ENCODE results near the gene SOX5.

SOX5 gene

DNA sequence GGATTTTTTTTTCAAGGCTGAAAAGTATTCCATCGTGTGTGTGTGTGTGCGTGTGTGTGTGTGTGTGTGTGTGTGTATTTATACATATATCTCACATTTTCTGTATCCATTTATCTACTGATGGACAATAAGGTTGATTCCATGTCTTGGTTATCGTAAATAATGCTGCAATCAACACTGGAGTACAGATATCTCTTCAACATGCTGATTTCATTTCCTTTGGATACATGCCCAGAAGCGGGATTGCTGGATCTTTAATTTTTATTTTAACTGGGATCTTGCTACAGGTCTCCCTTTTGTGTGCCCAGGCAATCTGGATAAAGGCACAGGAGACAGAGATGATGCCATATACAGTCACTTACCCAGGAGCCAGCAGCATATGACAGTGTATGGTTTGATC, 338.1 kb downstream of the SOX5 start:
- H3K36me3 ChIP-seq (ENCODE audit: control insufficient read depth in 1 of 2, insufficient read depth in 2 of 2, low read depth in 1 of 2, low read length in 2 of 2), result no peaks in the 10 kb centered on the region
- H2AK5ac ChIP-seq (ENCODE audit: low read length, severe bottlenecking), result no peak overlapping the region
- no peak overlapping the region for H4K91ac ChIP-seq (ENCODE audit: low read length)
- H3K27ac ChIP-seq (ENCODE audit: low read length, poor library complexity, severe bottlenecking), result no peak overlapping the region
- H4K8ac ChIP-seq (ENCODE audit: low read length), result no peak overlapping the region
- no peak overlapping the region for H3K23ac ChIP-seq (ENCODE audit: low read length in 2 of 2)
- no peak overlapping the region for H2BK15ac ChIP-seq (ENCODE audit: low read depth, poor library complexity, severe bottlenecking)
- H3K4me3 ChIP-seq (ENCODE audit: insufficient read depth in 1 of 2, low read depth in 1 of 2, low read length in 2 of 2), result no peak overlapping the region
- no peak overlapping the region for H2BK12ac ChIP-seq (ENCODE audit: low read length in 2 of 2)
- H3K4me2 ChIP-seq (ENCODE audit: low read length, poor library complexity, severe bottlenecking), result no peak overlapping the region
- H2AFZ ChIP-seq (ENCODE audit: low read depth, low read length), result no peak overlapping the region
- no peaks in the 10 kb centered on the region for H3K79me1 ChIP-seq (replicated peaks; ENCODE audit: low read length, poor library complexity, severe bottlenecking)
- WGBS, result 91% methylated on average over 2 of the region's 4 CpGs
- H3K18ac ChIP-seq (ENCODE audit: low read depth in 1 of 2, low read length in 2 of 2), result no peak overlapping the region
- peak; percentile 22 for DNase-seq
- no peak overlapping the region for H3K9ac ChIP-seq (ENCODE audit: low read length)
- H2BK5ac ChIP-seq (ENCODE audit: low read depth, low read length, poor library complexity, severe bottlenecking), result no peak overlapping the region
- no peak overlapping the region for H2BK120ac ChIP-seq (ENCODE audit: low read depth, low read length)
- H3K4ac ChIP-seq (ENCODE audit: low read depth in 1 of 2, low read length in 2 of 2), result no peak overlapping the region
- H3K14ac ChIP-seq (ENCODE audit: low read length in 2 of 2), result no peak overlapping the region
- H3K27me3 ChIP-seq (ENCODE audit: control insufficient read depth in 1 of 2, insufficient read depth in 1 of 2, low read length in 2 of 2), result no peaks in the 10 kb centered on the region
- no peaks in the 10 kb centered on the region for H3K4me1 ChIP-seq (ENCODE audit: control insufficient read depth, insufficient read depth, low read depth, low read length)
- H3K9me3 ChIP-seq (ENCODE audit: control insufficient read depth, low read length), result peaks cover 3% of the 10 kb centered on the region

DNA sequence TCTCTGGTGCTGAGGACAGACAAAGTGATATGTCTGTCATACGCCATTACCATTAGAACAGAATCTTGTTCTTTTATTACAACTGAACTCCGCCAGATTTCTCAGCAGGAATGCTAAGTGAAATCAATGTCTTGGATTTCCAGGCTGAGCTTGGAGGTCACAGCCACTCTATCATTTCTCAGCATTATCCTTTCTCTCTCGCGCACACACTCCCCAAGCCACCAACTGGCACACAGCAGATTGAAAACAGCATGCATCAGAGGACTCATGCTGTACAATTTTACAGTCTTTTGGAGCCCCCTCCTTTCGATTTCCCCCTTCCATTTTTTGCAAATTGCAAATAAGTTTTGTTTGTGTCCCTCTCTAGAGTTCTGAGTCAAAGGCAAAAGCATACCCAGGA, 348.6 kb downstream of the SOX5 start:
- no peak overlapping the region for H2BK15ac ChIP-seq (ENCODE audit: low read depth, poor library complexity, severe bottlenecking)
- no peak overlapping the region for H3K23ac ChIP-seq (ENCODE audit: low read length in 2 of 2)
- no peak overlapping the region for H3K4me2 ChIP-seq (ENCODE audit: low read length, poor library complexity, severe bottlenecking)
- H3K36me3 ChIP-seq (ENCODE audit: control insufficient read depth in 1 of 2, insufficient read depth in 2 of 2, low read depth in 1 of 2, low read length in 2 of 2), result no peaks in the 10 kb centered on the region
- H3K79me1 ChIP-seq (replicated peaks; ENCODE audit: low read length, poor library complexity, severe bottlenecking), result no peaks in the 10 kb centered on the region
- no peak overlapping the region for H2AFZ ChIP-seq (ENCODE audit: low read depth, low read length)
- H2BK12ac ChIP-seq (ENCODE audit: low read length in 2 of 2), result no peak overlapping the region
- no peak overlapping the region for H3K18ac ChIP-seq (ENCODE audit: low read depth in 1 of 2, low read length in 2 of 2)
- H2BK120ac ChIP-seq (ENCODE audit: low read depth, low read length), result no peak overlapping the region
- no peak overlapping the region for H3K9ac ChIP-seq (ENCODE audit: low read length)
- H3K9me3 ChIP-seq (ENCODE audit: control insufficient read depth, low read length), result peaks cover 62% of the 10 kb centered on the region
- no peak overlapping the region for H2AK5ac ChIP-seq (ENCODE audit: low read length, severe bottlenecking)
- H3K4me1 ChIP-seq (ENCODE audit: control insufficient read depth, insufficient read depth, low read depth, low read length), result no peaks in the 10 kb centered on the region
- H3K14ac ChIP-seq (ENCODE audit: low read length in 2 of 2), result no peak overlapping the region
- peak overlapping the region in 1 of 2 experiments; percentile 7 for H3K4me3 ChIP-seq (ENCODE audit: insufficient read depth in 1 of 2, low read depth in 1 of 2, low read length in 2 of 2)
- no peak overlapping the region for H2BK5ac ChIP-seq (ENCODE audit: low read depth, low read length, poor library complexity, severe bottlenecking)
- WGBS, result 94% methylated on average over 5 of the region's 5 CpGs
- H3K27ac ChIP-seq (ENCODE audit: low read length, poor library complexity, severe bottlenecking), result no peak overlapping the region
- no peak overlapping the region for H4K91ac ChIP-seq (ENCODE audit: low read length)
- DNase-seq, result no peak
- no peak overlapping the region for H3K4ac ChIP-seq (ENCODE audit: low read depth in 1 of 2, low read length in 2 of 2)
- H4K8ac ChIP-seq (ENCODE audit: low read length), result no peak overlapping the region
- no peaks in the 10 kb centered on the region for H3K27me3 ChIP-seq (ENCODE audit: control insufficient read depth in 1 of 2, insufficient read depth in 1 of 2, low read length in 2 of 2)

DNA sequence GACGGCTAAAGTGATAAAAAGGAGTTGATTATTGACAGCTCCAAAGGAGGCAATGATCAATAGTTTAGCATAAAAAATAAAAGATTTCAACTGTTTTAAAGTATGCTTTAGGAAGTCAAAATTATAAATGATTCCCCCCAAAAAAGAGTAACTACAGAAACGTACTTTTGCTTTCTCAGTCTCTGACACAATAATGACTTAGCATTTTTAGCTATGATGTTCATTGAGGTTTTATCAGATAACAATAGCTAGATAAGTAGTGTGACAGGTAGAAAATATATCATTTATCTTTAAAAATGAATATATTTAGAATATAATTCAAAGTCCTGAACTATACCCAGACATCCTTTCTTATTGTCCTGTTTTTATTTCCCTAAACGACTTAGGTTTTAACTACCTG, 352.9 kb downstream of the SOX5 start:
- no peak overlapping the region for H3K23ac ChIP-seq (ENCODE audit: low read length in 2 of 2)
- no peak for DNase-seq
- no peak overlapping the region for H2AK5ac ChIP-seq (ENCODE audit: low read length, severe bottlenecking)
- no peak overlapping the region for H3K9ac ChIP-seq (ENCODE audit: low read length)
- no peak overlapping the region for H3K14ac ChIP-seq (ENCODE audit: low read length in 2 of 2)
- H3K4me3 ChIP-seq (ENCODE audit: insufficient read depth in 1 of 2, low read depth in 1 of 2, low read length in 2 of 2), result no peak overlapping the region
- H2BK5ac ChIP-seq (ENCODE audit: low read depth, low read length, poor library complexity, severe bottlenecking), result no peak overlapping the region
- no peak overlapping the region for H2BK15ac ChIP-seq (ENCODE audit: low read depth, poor library complexity, severe bottlenecking)
- no peak overlapping the region for H4K91ac ChIP-seq (ENCODE audit: low read length)
- H4K8ac ChIP-seq (ENCODE audit: low read length), result no peak overlapping the region
- H2BK120ac ChIP-seq (ENCODE audit: low read depth, low read length), result no peak overlapping the region
- H3K79me1 ChIP-seq (replicated peaks; ENCODE audit: low read length, poor library complexity, severe bottlenecking), result no peaks in the 10 kb centered on the region
- WGBS, result 83% methylated on average over 1 of the region's 3 CpGs
- no peak overlapping the region for H2AFZ ChIP-seq (ENCODE audit: low read depth, low read length)
- peaks cover 54% of the 10 kb centered on the region for H3K9me3 ChIP-seq (ENCODE audit: control insufficient read depth, low read length)
- no peak overlapping the region for H3K18ac ChIP-seq (ENCODE audit: low read depth in 1 of 2, low read length in 2 of 2)
- H3K4ac ChIP-seq (ENCODE audit: low read depth in 1 of 2, low read length in 2 of 2), result no peak overlapping the region
- H3K4me1 ChIP-seq (ENCODE audit: control insufficient read depth, insufficient read depth, low read depth, low read length), result no peaks in the 10 kb centered on the region
- no peaks in the 10 kb centered on the region for H3K27me3 ChIP-seq (ENCODE audit: control insufficient read depth in 1 of 2, insufficient read depth in 1 of 2, low read length in 2 of 2)
- no peak overlapping the region for H3K4me2 ChIP-seq (ENCODE audit: low read length, poor library complexity, severe bottlenecking)
- no peak overlapping the region for H2BK12ac ChIP-seq (ENCODE audit: low read length in 2 of 2)
- no peaks in the 10 kb centered on the region for H3K36me3 ChIP-seq (ENCODE audit: control insufficient read depth in 1 of 2, insufficient read depth in 2 of 2, low read depth in 1 of 2, low read length in 2 of 2)
- H3K27ac ChIP-seq (ENCODE audit: low read length, poor library complexity, severe bottlenecking), result no peak overlapping the region

DNA sequence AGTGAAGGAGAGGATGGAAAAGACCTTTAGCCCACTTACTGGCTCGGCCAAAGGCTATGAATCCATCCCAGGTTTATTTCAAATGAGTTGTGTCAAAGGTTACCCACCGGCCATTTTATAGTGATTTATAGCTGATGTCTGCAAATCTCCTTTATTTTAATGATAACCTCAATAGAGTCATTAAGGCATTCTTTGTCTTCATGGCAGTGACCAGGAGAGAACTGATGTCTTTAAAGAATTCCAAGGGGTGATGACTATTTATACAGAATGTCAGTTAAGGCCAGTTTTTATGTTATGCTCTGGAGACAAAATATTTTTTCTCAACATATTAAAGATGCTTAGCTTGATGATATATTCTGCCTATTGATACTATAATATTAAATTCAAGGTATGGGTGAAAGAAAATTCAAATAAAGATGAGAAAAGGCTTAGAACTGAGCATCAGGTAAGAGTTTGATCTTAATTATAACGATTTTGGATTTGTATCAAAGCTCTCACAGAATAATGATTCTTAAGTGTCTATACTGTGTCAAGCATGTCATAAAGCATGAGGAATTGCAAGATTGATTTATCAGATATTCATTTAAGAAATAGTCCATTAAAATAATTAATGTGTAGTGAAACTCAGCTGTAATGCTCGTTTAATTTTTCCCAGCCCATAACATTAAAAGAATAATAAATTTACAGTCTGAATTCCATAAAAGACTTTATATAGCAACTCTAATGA, 361.5 kb downstream of the SOX5 start:
- no peak overlapping the region for H2AFZ ChIP-seq (ENCODE audit: low read depth, low read length)
- H3K36me3 ChIP-seq (ENCODE audit: control insufficient read depth in 1 of 2, insufficient read depth in 2 of 2, low read depth in 1 of 2, low read length in 2 of 2), result no peaks in the 10 kb centered on the region
- no peaks in the 10 kb centered on the region for H3K79me1 ChIP-seq (replicated peaks; ENCODE audit: low read length, poor library complexity, severe bottlenecking)
- DNase-seq, result no peak
- no peak overlapping the region for H2BK15ac ChIP-seq (ENCODE audit: low read depth, poor library complexity, severe bottlenecking)
- no peak overlapping the region for H3K14ac ChIP-seq (ENCODE audit: low read length in 2 of 2)
- no peak overlapping the region for H4K91ac ChIP-seq (ENCODE audit: low read length)
- no peak overlapping the region for H3K18ac ChIP-seq (ENCODE audit: low read depth in 1 of 2, low read length in 2 of 2)
- no peaks in the 10 kb centered on the region for H3K9me3 ChIP-seq (ENCODE audit: control insufficient read depth, low read length)
- no peak overlapping the region for H2BK12ac ChIP-seq (ENCODE audit: low read length in 2 of 2)
- H4K8ac ChIP-seq (ENCODE audit: low read length), result no peak overlapping the region
- 100% methylated on average over 1 of the region's 4 CpGs for WGBS
- no peak overlapping the region for H3K4me2 ChIP-seq (ENCODE audit: low read length, poor library complexity, severe bottlenecking)
- no peak overlapping the region for H2BK120ac ChIP-seq (ENCODE audit: low read depth, low read length)
- no peaks in the 10 kb centered on the region for H3K4me1 ChIP-seq (ENCODE audit: control insufficient read depth, insufficient read depth, low read depth, low read length)
- H3K27ac ChIP-seq (ENCODE audit: low read length, poor library complexity, severe bottlenecking), result no peak overlapping the region
- no peak overlapping the region for H2AK5ac ChIP-seq (ENCODE audit: low read length, severe bottlenecking)
- H3K27me3 ChIP-seq (ENCODE audit: control insufficient read depth in 1 of 2, insufficient read depth in 1 of 2, low read length in 2 of 2), result no peaks in the 10 kb centered on the region
- no peak overlapping the region for H3K9ac ChIP-seq (ENCODE audit: low read length)
- no peak overlapping the region for H3K4me3 ChIP-seq (ENCODE audit: insufficient read depth in 1 of 2, low read depth in 1 of 2, low read length in 2 of 2)
- no peak overlapping the region for H2BK5ac ChIP-seq (ENCODE audit: low read depth, low read length, poor library complexity, severe bottlenecking)
- no peak overlapping the region for H3K23ac ChIP-seq (ENCODE audit: low read length in 2 of 2)
- H3K4ac ChIP-seq (ENCODE audit: low read depth in 1 of 2, low read length in 2 of 2), result no peak overlapping the region
